ENCODE data around the gene SH2D7.
A peak's percentile ranks its signal among the peaks of the same experiment; 100 is the strongest.

The SH2D7 gene

GRCh38 chr15:78051596-78051995, 40.8 kb upstream of the SH2D7 start:
- Histone ChIP-seq H3K27me3 (ENCODE audit: control insufficient read depth in 2 of 2, insufficient read depth in 2 of 2, low read length in 2 of 2) (no peaks in the 10 kb centered on the region), H3K36me3 (ENCODE audit: control insufficient read depth in 2 of 2, insufficient read depth in 2 of 2, low read length in 2 of 2) (peaks cover 12 to 18% of the 10 kb centered on the region in 2 donors), H3K4me3 (ENCODE audit: low read length in 2 of 2) (peak overlapping the region in 1 of 2 donors; percentile 29), H3K4me1 (ENCODE audit: control insufficient read depth in 2 of 2, insufficient read depth in 2 of 2, low read length in 2 of 2) (peaks cover 68 to 70% of the 10 kb centered on the region in 2 donors), H3K27ac (ENCODE audit: low read depth in 2 of 2, low read length in 2 of 2) (peak overlapping the region; percentile 52 to 76), H3K9ac (ENCODE audit: low read depth in 1 of 2, low read length in 2 of 2) (no peak overlapping the region), H3K9me3 (ENCODE audit: control insufficient read depth in 2 of 2, low read length in 2 of 2) (no peaks in the 10 kb centered on the region)

DNA sequence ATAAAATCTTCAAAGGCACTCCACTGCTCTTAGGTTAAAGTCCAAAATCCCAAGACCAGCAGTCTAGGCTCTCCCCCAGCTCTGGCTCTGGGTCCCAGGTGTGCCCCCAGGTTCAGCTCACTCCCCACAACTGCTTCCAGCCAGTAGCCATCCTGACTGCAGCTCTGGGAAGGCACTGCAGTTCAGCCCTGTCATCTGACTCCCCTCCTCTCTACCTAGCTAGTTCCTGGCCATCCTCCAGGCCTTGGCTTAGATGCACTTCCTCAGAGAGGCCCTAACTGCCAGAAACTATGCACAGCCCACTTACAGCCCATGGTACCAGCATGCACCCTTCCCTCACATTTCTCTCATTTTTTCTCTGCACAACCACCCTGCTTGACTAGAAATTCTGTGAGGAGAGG, 40.4 kb upstream of the SH2D7 start:
- H3K9ac ChIP-seq (ENCODE audit: low read depth in 1 of 2, low read length in 2 of 2): no peak overlapping the region
- H3K4me1 ChIP-seq (ENCODE audit: control insufficient read depth in 2 of 2, insufficient read depth in 2 of 2, low read length in 2 of 2): peaks cover 68 to 70% of the 10 kb centered on the region in 2 donors
- peaks cover 12 to 18% of the 10 kb centered on the region in 2 donors for H3K36me3 ChIP-seq (ENCODE audit: control insufficient read depth in 2 of 2, insufficient read depth in 2 of 2, low read length in 2 of 2)
- H3K4me3 ChIP-seq (ENCODE audit: low read length in 2 of 2): no peak overlapping the region
- H3K27me3 ChIP-seq (ENCODE audit: control insufficient read depth in 2 of 2, insufficient read depth in 2 of 2, low read length in 2 of 2): no peaks in the 10 kb centered on the region
- H3K9me3 ChIP-seq (ENCODE audit: control insufficient read depth in 2 of 2, low read length in 2 of 2): no peaks in the 10 kb centered on the region
- peak overlapping the region; percentile 52 to 76 for H3K27ac ChIP-seq (ENCODE audit: low read depth in 2 of 2, low read length in 2 of 2)

GRCh38 chr15:78052545-78052944, 39.8 kb upstream of the SH2D7 start:
- H3K27me3 ChIP-seq (ENCODE audit: control insufficient read depth in 2 of 2, insufficient read depth in 2 of 2, low read length in 2 of 2): no peaks in the 10 kb centered on the region
- H3K4me1 ChIP-seq (ENCODE audit: control insufficient read depth in 2 of 2, insufficient read depth in 2 of 2, low read length in 2 of 2): peaks cover 65 to 67% of the 10 kb centered on the region in 2 donors
- H3K9ac ChIP-seq (ENCODE audit: low read depth in 1 of 2, low read length in 2 of 2): no peak overlapping the region
- H3K36me3 ChIP-seq (ENCODE audit: control insufficient read depth in 2 of 2, insufficient read depth in 2 of 2, low read length in 2 of 2): peaks cover 12 to 18% of the 10 kb centered on the region in 2 donors
- no peak overlapping the region for H3K4me3 ChIP-seq (ENCODE audit: low read length in 2 of 2)
- H3K9me3 ChIP-seq (ENCODE audit: control insufficient read depth in 2 of 2, low read length in 2 of 2): no peaks in the 10 kb centered on the region
- peak overlapping the region; percentile 52 to 76 for H3K27ac ChIP-seq (ENCODE audit: low read depth in 2 of 2, low read length in 2 of 2)

- H3K36me3 ChIP-seq (ENCODE audit: control insufficient read depth in 2 of 2, insufficient read depth in 2 of 2, low read length in 2 of 2): peaks cover 12 to 14% of the 10 kb centered on the region in 2 donors
- no peaks in the 10 kb centered on the region for H3K27me3 ChIP-seq (ENCODE audit: control insufficient read depth in 2 of 2, insufficient read depth in 2 of 2, low read length in 2 of 2)
- H3K4me1 ChIP-seq (ENCODE audit: control insufficient read depth in 2 of 2, insufficient read depth in 2 of 2, low read length in 2 of 2): peaks cover 62% of the 10 kb centered on the region in 2 donors
- no peak overlapping the region for H3K4me3 ChIP-seq (ENCODE audit: low read length in 2 of 2)
- H3K9ac ChIP-seq (ENCODE audit: low read depth in 1 of 2, low read length in 2 of 2): no peak overlapping the region
- H3K9me3 ChIP-seq (ENCODE audit: control insufficient read depth in 2 of 2, low read length in 2 of 2): no peaks in the 10 kb centered on the region
- H3K27ac ChIP-seq (ENCODE audit: low read depth in 2 of 2, low read length in 2 of 2): no peak overlapping the region
Measured at GRCh38 chr15:78054518-78054917, 37.8 kb upstream of the SH2D7 start.

DNA sequence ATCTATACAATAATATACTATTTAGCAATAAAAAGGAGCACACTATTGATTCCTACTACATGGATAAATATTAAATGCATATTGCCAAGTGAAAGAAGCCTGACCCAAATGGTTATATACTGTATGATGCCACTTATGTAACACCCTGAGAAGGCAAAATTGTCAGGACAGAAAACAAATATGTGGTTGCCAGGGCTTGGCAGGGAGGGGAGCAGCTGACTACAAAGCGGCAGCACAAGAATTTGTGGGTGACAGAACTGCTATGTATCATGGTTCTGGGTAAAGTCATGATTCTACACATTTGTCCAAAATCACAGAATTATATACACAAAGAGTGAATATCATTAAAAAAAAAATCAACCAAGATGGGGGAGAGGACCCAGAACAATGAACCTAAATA, 37.4 kb upstream of the SH2D7 start:
- peaks cover 58 to 60% of the 10 kb centered on the region in 2 donors for H3K4me1 ChIP-seq (ENCODE audit: control insufficient read depth in 2 of 2, insufficient read depth in 2 of 2, low read length in 2 of 2)
- no peak overlapping the region for H3K4me3 ChIP-seq (ENCODE audit: low read length in 2 of 2)
- H3K36me3 ChIP-seq (ENCODE audit: control insufficient read depth in 2 of 2, insufficient read depth in 2 of 2, low read length in 2 of 2): peaks cover 11 to 12% of the 10 kb centered on the region in 2 donors
- peak overlapping the region in 1 of 2 donors; percentile 12 for H3K27ac ChIP-seq (ENCODE audit: low read depth in 2 of 2, low read length in 2 of 2)
- H3K9me3 ChIP-seq (ENCODE audit: control insufficient read depth in 2 of 2, low read length in 2 of 2): no peaks in the 10 kb centered on the region
- H3K27me3 ChIP-seq (ENCODE audit: control insufficient read depth in 2 of 2, insufficient read depth in 2 of 2, low read length in 2 of 2): no peaks in the 10 kb centered on the region
- peak overlapping the region in 1 of 2 donors; percentile 1 for H3K9ac ChIP-seq (ENCODE audit: low read depth in 1 of 2, low read length in 2 of 2)

- no peaks in the 10 kb centered on the region for H3K27me3 ChIP-seq (ENCODE audit: control insufficient read depth in 2 of 2, insufficient read depth in 2 of 2, low read length in 2 of 2)
- H3K27ac ChIP-seq (ENCODE audit: low read depth in 2 of 2, low read length in 2 of 2): peak overlapping the region; percentile 82 to 85
- peaks cover 11 to 12% of the 10 kb centered on the region in 2 donors for H3K36me3 ChIP-seq (ENCODE audit: control insufficient read depth in 2 of 2, insufficient read depth in 2 of 2, low read length in 2 of 2)
- peaks cover 46 to 49% of the 10 kb centered on the region in 2 donors for H3K4me1 ChIP-seq (ENCODE audit: control insufficient read depth in 2 of 2, insufficient read depth in 2 of 2, low read length in 2 of 2)
- peak overlapping the region in 1 of 2 donors; percentile 59 for H3K9ac ChIP-seq (ENCODE audit: low read depth in 1 of 2, low read length in 2 of 2)
- no peaks in the 10 kb centered on the region for H3K9me3 ChIP-seq (ENCODE audit: control insufficient read depth in 2 of 2, low read length in 2 of 2)
- peak overlapping the region; percentile 6 to 16 for H3K4me3 ChIP-seq (ENCODE audit: low read length in 2 of 2)
Measured at GRCh38 chr15:78055919-78056713, 36.2 kb upstream of the SH2D7 start.

DNA sequence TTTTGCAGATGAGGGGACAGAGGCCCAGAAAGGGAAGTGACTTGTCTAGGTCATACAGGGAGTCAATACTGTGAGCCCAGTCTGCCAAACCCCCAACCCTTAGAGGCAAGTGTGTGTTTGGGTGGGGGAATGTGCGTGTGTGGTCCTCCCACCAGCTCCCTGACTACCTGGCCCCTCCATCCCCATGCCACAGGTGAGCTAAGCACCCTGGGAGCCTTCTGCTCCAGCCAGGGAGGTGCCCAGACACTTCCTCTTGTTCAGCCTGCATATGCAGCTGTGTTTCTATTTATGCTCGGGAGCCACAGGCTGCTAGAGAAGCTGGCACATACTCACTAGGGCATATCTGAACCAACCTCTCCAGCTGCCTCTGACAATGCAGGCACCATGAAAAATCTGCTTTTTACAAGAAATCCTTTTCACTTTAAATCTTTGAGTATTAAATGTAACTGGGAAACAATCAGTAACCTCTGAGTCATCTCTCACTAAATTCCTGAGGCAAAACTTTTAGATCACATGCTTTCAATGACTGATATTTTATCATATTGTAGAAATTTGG, 35.6 kb upstream of the SH2D7 start:
- Histone ChIP-seq H3K27me3 (ENCODE audit: control insufficient read depth in 2 of 2, insufficient read depth in 2 of 2, low read length in 2 of 2) (no peaks in the 10 kb centered on the region), H3K27ac (ENCODE audit: low read depth in 2 of 2, low read length in 2 of 2) (peak overlapping the region; percentile 82 to 85), H3K36me3 (ENCODE audit: control insufficient read depth in 2 of 2, insufficient read depth in 2 of 2, low read length in 2 of 2) (peaks cover 11 to 12% of the 10 kb centered on the region in 2 donors), H3K4me3 (ENCODE audit: low read length in 2 of 2) (peak overlapping the region in 1 of 2 donors; percentile 16), H3K9me3 (ENCODE audit: control insufficient read depth in 2 of 2, low read length in 2 of 2) (no peaks in the 10 kb centered on the region), H3K9ac (ENCODE audit: low read depth in 1 of 2, low read length in 2 of 2) (peak overlapping the region; percentile 8 to 59), H3K4me1 (ENCODE audit: control insufficient read depth in 2 of 2, insufficient read depth in 2 of 2, low read length in 2 of 2) (peaks cover 44 to 45% of the 10 kb centered on the region in 2 donors)

- H3K27ac ChIP-seq (ENCODE audit: low read depth in 2 of 2, low read length in 2 of 2): no peak overlapping the region
- no peaks in the 10 kb centered on the region for H3K9me3 ChIP-seq (ENCODE audit: control insufficient read depth in 2 of 2, low read length in 2 of 2)
- H3K9ac ChIP-seq (ENCODE audit: low read depth in 1 of 2, low read length in 2 of 2): no peak overlapping the region
- H3K4me3 ChIP-seq (ENCODE audit: low read length in 2 of 2): no peak overlapping the region
- H3K36me3 ChIP-seq (ENCODE audit: control insufficient read depth in 2 of 2, insufficient read depth in 2 of 2, low read length in 2 of 2): peaks cover 10 to 12% of the 10 kb centered on the region in 2 donors
- H3K27me3 ChIP-seq (ENCODE audit: control insufficient read depth in 2 of 2, insufficient read depth in 2 of 2, low read length in 2 of 2): no peaks in the 10 kb centered on the region
- peaks cover 42 to 45% of the 10 kb centered on the region in 2 donors for H3K4me1 ChIP-seq (ENCODE audit: control insufficient read depth in 2 of 2, insufficient read depth in 2 of 2, low read length in 2 of 2)
Measured at GRCh38 chr15:78057803-78058202, 34.6 kb upstream of the SH2D7 start.

- Histone ChIP-seq H3K9ac (ENCODE audit: low read depth in 1 of 2, low read length in 2 of 2) (no peak overlapping the region), H3K4me3 (ENCODE audit: low read length in 2 of 2) (no peak overlapping the region), H3K9me3 (ENCODE audit: control insufficient read depth in 2 of 2, low read length in 2 of 2) (no peaks in the 10 kb centered on the region), H3K4me1 (ENCODE audit: control insufficient read depth in 2 of 2, insufficient read depth in 2 of 2, low read length in 2 of 2) (peaks cover 43 to 49% of the 10 kb centered on the region in 2 donors), H3K36me3 (ENCODE audit: control insufficient read depth in 2 of 2, insufficient read depth in 2 of 2, low read length in 2 of 2) (peaks cover 3 to 6% of the 10 kb centered on the region in 2 donors), H3K27me3 (ENCODE audit: control insufficient read depth in 2 of 2, insufficient read depth in 2 of 2, low read length in 2 of 2) (no peaks in the 10 kb centered on the region), H3K27ac (ENCODE audit: low read depth in 2 of 2, low read length in 2 of 2) (peak overlapping the region; percentile 1 to 39)
Measured at GRCh38 chr15:78058401-78058935, 33.9 kb upstream of the SH2D7 start.

Data from mucosa of rectum (tissue), 2 donors.